NCI-H1417 treated with DMSO at 0.1 percent for 48 hours (cell line): ENCODE results near the gene GPSM3.
A peak's percentile ranks its signal among the peaks of the same experiment; 100 is the strongest.

Experiments used
- DNase-seq: peaks from one replicate; lab custom pipeline; 2025; lab: John Stamatoyannopoulos, UW

The GPSM3 gene

DNA sequence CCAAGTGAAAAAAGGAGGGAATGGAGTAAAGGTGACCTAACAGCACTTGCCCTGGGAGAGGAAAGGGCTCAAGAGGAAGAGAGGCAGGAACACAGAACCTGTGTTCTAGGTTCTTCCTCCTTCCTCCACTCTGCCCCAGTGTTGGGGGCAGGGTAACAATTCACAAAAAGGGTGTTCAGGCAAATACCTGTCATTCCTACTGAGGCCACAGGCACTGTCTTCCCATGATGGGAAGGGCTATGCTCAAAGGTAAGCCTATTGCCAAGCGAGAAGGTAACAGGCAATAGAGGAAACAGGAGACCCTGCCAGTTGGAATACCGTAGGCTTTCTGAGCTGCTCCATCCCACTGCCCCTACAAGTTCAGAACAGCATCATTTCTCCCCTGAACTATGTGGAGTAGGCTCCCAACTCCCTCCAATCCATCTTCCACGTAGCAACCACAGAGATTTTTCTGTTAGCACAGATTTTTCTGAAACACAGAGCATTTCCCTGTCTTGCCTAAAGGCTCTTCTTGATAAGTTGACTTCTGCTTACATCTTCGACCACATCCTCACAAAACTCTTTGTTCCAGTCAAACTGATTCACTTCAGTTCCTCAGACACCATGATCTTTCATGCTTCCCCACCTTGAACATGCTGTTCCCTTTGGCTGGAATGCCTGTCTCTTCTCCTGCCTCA is 19.3 kb downstream of the GPSM3 start:
- no peak for DNase-seq

DNA sequence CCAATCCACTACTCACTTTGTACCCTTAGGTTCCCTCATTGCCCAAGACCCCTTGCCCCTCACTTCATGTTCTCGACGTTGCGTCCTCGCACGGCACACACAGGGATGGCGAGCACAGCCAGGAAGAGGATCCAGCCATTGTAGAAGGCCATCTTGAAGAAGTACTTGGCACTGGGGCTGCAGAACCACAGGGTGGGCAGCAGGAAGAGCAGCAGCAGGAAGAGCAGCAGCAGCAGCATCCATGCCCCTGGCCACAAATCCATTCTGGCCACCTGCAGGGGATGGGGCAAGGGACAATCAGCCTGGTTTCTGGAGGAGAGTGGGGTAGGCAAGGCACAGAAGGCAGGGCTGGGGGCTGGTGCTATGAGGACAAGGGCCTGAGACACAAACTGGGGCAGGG is 21.2 kb downstream of the GPSM3 start:
- no peak for DNase-seq

DNA sequence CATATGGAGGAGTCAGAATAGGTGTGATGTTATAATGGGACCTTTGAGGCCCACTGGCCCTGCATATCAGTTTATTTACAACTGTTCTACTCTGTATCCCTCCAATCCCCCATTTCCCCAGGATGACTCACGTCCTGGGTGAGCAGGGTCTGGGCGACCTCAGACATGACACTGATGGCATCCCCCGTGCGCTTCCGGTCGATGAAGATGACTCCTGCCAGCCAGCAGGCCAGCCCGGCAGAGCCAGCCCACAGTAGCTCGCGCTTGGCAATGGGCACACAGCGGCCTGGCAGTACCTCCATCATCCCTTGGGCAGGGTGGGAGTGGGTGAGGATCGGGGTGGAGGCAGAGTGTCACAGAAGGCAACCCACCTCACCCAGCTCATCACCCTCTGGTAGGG is 22.1 kb downstream of the GPSM3 start:
- no peak for DNase-seq

DNA sequence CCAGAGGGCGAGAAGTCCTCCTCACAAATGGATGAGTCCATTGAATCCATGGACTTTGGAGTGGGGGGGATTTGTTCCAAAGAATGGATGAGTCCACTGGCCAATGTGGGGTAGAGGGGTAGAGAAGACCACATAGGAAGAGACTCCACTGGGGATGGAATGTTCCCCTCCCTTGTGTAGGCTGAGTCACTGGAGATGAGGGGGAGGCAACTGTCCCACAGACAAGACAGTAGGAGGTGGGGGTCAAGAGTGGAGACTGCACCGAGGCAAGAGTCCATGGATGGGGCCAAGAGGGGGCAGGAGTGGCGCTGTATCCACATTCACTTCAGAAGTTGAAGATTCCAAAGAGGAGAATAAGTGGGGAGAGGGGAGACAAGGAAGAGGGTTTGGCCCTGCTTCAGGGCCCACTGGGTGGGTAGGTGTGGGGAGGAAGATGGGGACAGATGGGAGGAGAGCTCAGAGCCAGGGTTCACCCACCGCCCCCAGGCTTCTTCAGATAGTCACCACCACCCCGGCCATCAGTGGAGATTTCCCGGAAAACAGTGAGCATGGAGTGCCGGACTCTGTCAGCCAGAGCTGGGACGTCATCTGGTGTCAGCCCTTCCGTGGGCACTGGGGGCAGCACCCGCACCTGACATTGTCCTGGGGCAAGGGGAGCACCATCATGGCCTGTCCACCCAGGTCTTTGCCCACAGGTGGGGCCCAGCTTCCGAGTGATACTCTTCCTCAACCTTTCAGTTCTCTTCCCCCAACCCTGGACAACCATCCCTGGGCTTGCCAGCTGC is 23.4 kb downstream of the GPSM3 start:
- no peak for DNase-seq

DNA sequence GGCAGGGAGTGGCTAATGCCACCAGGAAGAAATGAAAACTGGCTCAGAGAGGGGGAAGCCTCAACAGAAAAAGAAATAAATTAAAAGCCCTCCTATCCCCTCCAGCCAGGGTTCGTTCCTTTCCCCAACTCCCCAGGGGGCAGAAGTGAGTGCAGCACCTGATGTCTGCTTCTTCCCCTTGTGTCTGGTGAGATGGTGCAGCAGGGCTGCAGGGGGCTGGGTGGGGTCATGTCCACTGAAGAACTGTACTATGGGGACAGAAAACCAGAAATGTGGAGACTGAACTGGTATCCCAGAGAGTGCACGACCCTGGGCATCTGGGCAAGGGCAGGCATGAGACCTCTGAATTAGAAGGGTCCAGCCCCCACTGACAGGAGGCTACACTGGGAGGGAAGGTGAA is 24.1 kb downstream of the GPSM3 start:
- no peak for DNase-seq

DNA sequence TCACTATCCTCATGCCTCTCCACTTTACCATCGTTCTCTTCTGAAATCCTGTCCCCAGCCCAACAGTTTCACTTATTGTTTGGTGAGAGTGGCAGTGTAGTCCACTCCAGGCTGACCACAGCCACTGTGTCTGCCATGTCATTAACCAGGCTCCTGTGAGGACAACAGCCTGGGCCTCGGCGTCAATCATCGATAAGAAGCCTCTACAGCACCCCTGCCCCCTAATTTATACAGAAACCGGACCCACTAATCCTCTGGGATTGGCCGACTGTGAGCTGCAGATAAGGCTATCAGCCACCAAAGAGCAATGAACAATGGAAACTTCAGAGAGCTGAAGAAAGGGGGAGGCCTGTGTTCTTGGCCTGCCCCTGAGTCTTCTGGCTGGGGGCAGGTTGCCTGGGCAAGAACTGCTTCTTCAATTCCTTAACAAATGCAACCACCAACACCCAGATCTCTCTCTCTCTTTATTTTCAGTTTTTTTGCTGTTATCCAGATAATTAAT is 24.6 kb downstream of the GPSM3 start:
- no peak for DNase-seq

DNA sequence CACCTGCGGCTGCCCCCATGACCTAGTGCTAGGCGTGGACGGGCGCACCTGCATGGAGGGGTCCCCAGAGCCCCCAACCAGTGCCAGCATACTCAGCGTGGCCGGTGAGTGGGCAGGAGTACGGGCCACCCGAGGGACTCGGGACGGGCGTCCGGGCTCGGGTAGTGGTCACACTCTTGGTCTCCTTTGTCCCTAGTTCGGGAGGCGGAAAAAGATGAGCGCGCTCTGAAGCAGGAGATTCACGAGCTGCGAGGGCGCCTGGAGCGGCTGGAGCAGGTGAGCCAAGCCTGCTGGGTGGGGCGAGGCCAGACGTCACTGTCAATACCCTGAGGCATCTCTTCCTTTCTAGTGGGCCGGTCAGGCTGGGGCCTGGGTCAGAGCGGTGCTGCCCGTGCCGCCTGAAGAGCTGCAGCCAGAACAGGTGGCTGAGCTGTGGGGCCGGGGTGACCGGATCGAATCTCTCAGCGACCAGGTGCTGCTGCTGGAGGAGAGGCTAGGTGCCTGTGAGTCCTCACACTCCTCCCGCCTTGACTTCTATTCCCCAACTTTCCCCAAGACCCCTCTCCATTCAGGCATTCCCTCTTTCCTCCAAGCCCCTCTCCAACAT is 25.2 kb downstream of the GPSM3 start:
- no peak for DNase-seq

DNA sequence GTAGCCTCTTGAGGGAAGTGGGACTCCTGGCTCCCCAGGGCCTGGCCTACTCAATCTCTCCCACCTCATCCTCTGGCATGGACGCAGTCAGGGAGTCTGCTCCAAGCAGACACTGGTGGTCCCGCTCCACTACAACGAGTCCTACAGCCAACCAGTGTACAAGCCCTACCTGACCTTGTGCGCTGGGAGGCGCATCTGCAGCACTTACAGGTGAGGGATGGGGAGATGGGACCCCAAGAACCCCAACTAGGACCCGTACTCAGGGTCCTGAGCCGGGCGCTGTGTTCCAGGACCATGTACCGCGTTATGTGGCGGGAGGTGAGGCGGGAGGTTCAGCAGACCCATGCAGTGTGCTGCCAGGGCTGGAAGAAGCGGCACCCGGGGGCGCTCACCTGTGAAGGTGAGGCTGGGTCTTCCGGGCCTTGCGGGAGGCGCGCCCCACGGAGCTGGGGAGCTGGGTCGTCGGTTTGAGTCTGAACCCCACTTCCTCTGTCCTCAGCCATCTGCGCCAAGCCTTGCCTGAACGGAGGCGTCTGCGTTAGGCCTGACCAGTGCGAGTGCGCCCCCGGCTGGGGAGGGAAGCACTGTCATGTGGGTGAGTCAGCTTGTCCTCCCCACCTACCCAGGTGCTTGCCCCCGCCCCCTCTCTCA is 25.9 kb downstream of the GPSM3 start:
- no peak for DNase-seq

DNA sequence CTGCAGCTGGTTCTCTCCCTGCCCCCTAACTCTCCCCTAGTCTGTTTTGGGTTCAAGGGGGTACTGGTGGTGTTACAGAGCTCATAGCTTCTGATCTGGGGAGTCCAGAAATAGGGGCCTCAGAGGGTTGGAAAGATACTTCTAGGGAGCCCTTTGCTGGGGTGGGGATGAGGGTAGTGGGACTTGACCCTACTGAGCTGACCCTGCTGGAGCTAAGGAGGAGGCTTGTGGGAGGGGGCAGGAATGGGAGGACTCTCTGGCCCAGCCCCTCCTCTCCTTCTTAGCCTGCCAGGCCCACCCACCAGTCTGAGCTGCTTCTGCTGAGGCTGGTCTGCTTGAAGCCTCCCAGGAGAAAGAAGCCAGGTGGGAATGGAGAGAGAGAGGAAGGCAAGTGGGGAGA is 28.1 kb downstream of the GPSM3 start, which contains the start of gene EGFL8:
EGFL8 (plus strand) TSS at position 301 of the 400 bp plus-strand sequence. CDS start 1,571 bp downstream, outside the sequence.
- no peak for DNase-seq

DNA sequence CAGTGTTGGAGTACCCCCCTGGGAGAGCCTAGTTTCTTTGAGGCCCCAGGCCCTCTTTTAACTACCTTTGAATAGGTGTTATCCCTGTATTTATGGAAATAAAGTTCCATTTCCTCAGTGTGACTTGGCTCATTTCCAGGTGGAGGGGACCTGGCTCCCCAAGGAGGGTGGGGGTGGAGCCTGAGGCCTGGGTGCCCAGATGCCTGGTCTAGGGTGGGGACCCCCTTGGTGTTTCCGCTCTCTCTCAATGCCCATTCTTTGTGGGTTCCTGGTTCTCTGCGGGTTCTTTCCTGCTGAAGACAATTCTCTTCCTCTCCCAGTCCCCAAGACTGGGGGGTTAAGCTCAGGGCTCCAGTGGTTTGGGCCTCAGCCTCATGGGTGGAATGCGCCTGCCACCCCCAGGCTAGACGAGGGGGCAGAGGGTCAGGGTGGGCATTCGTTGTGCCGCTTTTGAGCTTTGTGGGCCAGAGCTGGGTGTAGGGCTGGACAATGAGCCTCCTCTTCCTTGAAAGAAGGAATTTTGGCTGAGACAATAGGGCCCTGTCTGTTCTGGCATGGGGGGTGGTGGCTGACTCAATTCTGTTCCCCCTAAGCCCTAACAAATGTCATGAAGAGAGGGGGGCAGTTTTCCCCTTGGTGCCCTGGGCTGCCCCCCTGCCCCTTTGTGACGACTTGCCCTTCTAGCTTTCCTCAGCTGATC is 28.7 kb downstream of the GPSM3 start:
- DNase-seq: no peak

DNA sequence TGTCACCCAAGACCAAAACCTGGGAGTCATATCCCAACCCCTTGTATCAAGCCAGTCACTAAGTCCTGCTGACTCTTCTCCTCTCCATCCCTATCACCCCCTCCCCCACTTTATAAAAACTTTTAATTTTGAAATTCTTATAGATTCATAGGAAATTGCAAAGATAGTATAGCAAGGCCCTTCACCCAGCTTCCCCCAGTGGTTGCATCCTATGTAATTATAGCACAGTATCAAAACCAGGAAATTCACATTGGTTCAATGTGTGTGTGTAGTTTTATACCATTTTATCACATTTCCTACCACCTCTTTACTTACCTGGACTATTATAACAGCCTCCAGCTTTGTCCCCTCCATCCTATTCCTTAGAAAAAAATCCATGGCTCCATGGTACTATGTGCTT is 34.4 kb downstream of the GPSM3 start:
- no peak for DNase-seq

DNA sequence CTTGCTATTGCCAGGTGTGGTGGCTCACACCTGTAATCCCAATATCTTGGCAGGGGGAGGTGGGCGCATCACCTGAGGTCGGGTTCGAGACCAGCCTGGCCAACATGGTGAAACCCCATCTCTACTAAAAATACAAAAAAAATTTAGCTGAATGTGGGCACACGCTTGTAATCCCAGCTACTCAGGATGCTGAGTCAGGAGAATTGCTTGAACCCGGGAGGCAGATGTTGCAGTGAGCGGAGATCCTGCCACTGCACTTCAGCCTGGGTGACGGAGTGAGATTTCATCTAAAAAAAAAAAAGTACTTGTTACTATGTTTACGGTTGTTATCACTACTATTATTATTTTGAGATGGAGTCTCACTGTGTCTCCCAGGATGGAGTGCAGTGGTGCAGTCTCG is 35.6 kb downstream of the GPSM3 start:
- no peak for DNase-seq

DNA sequence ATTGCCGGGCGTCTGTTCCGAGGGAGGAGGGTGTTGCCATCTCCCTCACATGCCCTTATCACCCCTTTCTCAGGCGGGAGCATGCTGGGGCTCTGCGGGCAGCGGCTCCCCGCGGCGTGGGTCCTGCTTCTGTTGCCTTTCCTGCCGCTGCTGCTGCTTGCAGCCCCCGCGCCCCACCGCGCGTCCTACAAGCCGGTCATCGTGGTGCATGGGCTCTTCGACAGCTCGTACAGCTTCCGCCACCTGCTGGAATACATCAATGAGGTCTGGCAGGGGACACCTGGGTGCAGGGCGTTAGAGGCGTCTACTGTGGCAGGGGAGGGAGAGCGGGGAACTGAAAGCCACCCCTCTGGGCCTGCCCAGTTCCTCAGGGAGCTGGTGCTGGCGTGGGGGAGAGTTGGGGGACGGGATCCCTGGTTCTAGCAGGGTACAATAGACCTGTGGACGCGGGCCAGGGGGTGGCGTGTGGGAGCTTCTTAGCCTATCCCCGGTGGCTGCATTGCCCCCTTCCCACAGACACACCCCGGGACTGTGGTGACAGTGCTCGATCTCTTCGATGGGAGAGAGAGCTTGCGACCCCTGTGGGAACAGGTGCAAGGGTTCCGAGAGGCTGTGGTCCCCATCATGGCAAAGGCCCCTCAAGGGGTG is 37.8 kb downstream of the GPSM3 start:
- DNase-seq: no peak

DNA sequence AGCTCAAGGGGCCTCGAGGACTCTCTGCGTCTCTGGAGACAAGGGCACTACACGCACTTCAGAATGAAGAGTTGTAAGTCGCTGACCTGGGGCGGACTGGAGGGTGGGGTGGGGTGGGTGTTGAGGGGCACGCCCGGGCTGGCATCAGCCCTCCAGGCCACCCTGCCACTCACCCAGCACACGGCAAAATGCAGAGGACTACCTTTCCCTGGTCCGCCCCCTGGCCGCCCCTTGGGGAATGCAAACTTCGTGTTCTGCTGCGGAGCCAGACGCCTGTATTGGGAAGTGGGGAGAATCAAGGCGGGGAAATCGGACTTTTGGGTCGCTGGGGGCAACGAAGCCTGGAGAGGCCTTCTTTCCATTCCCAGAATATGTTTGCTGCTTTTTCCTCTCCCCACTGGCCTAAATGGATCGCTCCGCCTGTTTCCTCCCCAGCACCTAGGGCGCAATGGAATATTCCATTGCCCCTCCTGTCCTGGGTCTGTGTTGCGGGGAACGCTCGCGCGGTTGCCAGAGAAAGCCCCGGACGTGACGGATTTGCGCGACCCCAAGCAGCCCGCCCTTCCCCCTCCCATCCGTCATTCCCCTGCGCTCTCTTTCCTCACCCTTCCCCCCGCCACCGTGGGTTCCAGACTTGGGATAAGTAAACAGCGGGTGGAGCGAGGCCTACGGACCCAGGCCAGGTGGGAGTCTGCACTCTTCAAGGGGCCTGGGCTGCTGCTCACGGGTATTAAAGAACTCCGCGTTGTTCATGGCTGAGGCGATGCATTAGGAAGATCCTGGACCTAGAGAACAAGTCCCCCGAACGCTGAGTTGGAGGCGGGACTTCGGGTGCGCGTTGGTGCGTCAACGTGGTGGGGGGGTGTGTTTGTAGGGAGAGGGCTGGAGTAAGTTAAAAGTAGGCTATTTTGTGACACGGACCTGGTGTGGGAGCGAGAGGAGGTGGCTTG is 38.6 kb downstream of the GPSM3 start, which contains the start of gene PPT2:
PPT2 (plus strand) TSS at position 578 of the 950 bp plus-strand sequence. CDS start 454 bp downstream, outside the sequence.
- peak; percentile 71 for DNase-seq

DNA sequence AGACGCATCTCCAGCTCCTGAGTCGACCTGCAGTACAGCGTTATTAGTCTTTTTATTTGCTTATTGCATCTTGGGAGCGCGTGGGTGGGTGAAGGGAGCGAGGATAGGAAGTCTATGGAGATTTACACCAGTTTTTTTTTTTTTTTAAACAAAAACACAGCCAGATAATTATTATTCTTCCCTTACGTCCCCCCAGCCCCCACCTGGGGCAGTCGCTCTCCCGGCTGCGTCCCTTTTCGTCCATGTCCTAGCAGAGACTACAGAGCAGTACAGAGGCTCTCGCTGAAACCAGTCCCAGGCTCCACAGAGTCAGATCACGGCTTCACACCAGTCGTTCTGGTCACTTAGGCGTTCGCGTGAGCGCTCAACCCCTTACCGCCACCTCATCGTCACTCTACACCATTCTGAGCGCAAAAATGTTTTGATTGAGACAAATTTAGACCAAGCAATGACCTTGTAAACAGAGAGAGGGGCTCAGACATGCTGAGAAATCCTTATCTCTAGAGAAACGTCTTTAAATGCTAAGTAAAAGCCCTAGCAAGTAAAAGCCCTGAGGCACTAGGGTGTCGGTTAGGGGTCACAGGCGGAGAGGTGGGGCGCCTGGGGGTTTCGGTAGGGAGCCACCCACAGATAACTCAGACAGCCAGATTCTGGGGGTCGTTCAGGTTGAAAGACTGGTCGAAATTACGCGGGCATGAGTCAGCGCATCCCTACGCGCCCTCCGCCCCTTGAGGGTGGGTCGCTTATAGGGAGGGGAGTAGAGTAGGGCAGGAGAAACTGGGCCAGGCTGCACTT is 39.5 kb downstream of the GPSM3 start:
- DNase-seq: no peak

DNA sequence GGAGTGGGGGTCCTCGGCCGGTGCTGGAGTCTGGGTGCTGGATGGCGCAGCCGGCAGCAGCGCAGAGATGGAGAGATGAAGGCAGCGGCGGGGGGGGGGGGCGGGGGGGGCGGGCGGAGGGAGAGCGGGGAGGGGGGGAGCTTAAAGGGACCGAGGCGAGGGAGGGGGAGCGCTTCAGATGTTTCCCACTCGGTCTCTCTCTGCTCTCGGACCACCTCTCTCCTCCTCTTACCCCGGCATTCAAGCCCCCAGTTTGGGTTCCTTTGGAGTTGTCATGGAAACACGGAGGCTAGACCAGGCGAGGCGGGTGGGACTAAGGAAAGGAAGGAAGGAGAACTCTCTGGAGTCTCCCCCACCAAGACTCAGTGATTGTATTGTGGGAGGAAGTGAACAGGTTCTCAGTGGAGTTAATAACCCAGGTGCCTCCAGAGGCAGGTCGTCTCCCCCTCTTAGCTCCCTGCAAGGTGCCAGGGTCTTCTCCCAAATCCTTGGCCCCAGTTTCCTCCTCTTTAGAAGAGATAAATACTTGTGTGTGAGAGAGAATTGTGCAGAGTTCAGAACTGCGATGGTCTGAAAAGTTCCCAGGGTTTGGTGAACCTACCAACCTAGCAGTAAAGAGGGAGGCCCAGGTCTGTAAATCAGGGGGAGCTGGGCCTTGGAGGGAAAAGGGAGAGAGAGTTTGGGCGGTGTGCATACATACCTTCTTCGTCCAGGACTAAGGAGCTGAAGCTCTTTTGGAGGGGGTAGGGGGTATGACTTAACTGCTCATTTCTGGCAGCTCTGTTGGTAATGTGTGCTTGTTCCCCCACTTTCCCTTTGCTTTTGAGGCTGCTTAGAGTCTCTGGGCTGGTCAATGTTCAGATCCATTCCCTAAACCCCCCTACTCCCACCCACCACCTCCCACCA is 40.3 kb downstream of the GPSM3 start, which contains the start of gene PRRT1:
PRRT1 (minus strand) TSS at position 77 of the 906 bp plus-strand sequence. CDS start 112 bp downstream, outside the sequence.
- DNase-seq: no peak

DNA sequence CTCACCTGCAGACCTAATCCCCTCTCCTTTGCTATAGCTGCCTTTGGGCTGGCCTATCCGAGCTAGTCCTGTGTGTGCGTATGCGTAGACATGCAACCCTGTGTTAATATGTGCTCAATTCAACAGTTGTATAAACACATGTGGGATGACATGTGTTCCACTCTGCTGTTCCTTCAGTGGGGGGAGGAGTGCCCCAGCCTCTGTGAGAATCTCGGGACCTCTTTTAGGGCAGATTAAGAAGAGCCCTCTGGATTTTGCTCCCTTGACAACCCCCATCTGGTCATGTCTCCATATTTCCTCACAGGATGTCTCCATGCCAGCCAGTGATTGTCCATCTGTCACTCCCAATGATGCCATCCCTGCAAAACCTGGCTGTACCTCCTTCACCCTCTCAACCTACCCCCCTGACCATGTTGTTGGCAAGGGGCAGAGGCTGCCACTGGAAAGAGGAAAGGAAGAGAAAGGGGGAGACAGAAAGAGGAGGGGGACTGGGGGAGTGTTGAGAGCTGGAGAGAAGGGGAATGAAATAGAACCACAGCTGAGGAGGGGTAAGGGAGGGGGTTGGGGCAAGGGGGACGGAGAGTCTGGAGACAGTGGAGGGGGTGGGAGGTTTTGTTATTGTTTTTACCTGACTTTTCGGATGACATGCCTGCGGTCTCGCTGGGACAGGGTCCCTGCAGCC is 41.1 kb downstream of the GPSM3 start:
- DNase-seq: no peak
